ENCODE results near the gene PPP1R36.

GRCh38 chr14:64554556-64554955 is 4.8 kb downstream of the PPP1R36 start:
- no peak for TF ChIP-seq POLR2A (IDR thresholded peaks at IDR 0.05)
- TF ChIP-seq CTCF (IDR thresholded peaks at IDR 0.05 in 8 of 11, conservative IDR thresholded peaks at IDR 0.05 in 3 of 11): no peak
- no peak for TF ChIP-seq POLR2AphosphoS5 (IDR thresholded peaks at IDR 0.05)
